Measurements from ENCODE around the gene SMARCB1.

DNA sequence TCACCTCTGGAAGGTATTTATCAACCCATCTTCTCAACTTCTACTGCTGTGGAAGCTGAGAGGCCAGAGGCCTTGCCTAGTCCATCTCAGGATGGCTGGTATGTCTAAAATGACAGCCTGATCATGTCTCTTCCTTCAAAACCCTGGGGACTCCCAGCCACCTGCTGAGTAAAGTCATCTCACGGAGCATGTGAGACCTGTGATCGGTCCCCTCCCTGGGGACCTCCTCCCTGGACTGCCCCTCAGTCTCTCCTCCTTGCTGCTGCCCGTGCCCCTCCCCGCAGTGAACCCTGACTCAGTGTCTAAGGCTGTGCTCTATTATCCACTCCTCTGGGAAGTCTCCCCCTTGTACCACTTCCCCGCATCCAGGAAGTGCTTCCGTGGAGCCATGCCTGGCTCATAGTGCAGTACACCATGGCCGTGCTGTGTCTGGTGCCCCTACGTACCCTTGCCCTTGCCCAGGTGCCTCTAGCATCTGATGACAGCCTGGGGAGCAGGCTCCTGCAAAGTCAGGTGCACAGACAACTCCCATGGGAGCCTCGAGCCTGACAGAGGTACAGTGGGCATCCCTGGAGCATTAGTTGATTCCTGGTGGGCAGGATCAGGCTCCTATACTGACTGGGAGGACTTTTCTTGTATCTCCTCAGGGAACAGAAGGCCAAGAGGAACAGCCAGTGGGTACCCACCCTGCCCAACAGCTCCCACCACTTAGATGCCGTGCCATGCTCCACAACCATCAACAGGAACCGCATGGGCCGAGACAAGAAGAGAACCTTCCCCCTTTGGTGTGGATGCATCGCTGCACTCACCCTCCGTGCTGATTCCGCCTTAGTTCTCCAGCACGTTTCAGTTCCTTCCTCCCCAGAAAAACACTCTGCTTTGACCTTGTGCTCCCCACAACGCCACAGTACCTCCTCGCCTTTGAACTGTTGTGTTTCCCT, 13.8 kb downstream of the SMARCB1 start:
- TF ChIP-seq, protein P1, sequence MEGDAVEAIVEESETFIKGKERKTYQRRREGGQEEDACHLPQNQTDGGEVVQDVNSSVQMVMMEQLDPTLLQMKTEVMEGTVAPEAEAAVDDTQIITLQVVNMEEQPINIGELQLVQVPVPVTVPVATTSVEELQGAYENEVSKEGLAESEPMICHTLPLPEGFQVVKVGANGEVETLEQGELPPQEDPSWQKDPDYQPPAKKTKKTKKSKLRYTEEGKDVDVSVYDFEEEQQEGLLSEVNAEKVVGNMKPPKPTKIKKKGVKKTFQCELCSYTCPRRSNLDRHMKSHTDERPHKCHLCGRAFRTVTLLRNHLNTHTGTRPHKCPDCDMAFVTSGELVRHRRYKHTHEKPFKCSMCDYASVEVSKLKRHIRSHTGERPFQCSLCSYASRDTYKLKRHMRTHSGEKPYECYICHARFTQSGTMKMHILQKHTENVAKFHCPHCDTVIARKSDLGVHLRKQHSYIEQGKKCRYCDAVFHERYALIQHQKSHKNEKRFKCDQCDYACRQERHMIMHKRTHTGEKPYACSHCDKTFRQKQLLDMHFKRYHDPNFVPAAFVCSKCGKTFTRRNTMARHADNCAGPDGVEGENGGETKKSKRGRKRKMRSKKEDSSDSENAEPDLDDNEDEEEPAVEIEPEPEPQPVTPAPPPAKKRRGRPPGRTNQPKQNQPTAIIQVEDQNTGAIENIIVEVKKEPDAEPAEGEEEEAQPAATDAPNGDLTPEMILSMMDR (IDR thresholded peaks at IDR 0.05): no peak
- no peak for TF ChIP-seq POLR2A (IDR thresholded peaks at IDR 0.05)
- no peak for TF ChIP-seq POLR2AphosphoS5 (IDR thresholded peaks at IDR 0.05; ENCODE audit: insufficient read depth in 1 of 2, low read depth in 1 of 2)
